Type B pancreatic cell (in vitro differentiated cells): ENCODE results near the gene HMGCR. TPM values are rescaled to one million over a fixed set of nuclear protein-coding genes. Genes with fewer than 3 reads are reported as not detected.

Source experiments
- DNase-seq: peaks from one replicate; pipeline ENCODE4 v3.0.0; 2021; ENCODE audit warnings: mixed read lengths; ENCODE audit not compliant: unreplicated experiment; ENCODE audit errors: extremely low spot score
- H3K27ac Mint-ChIP-seq: 2 replicates; pipeline ENCODE4 v1.8.0; 2021; ENCODE audit warnings: mild to moderate bottlenecking, mixed read lengths
- H3K27me3 Mint-ChIP-seq: 2 replicates; pipeline ENCODE4 v1.8.0; 2021; ENCODE audit warnings: mixed read lengths
- H3K36me3 Mint-ChIP-seq: 2 replicates; pipeline ENCODE4 v1.8.0; 2021; ENCODE audit warnings: mixed read lengths
- H3K4me1 Mint-ChIP-seq: one replicate; pipeline ENCODE4 v1.8.0; 2021; ENCODE audit warnings: mixed read lengths; ENCODE audit not compliant: unreplicated experiment
- H3K4me3 Mint-ChIP-seq: 2 replicates; pipeline ENCODE4 v1.8.0; 2021; ENCODE audit warnings: mild to moderate bottlenecking, mixed read lengths
- H3K9me3 Mint-ChIP-seq: 2 replicates; pipeline ENCODE4 v1.8.0; 2021; ENCODE audit warnings: mixed read lengths
- CTCF ChIP-seq: fragments of 200-600 bp; sonication (generic); conservative IDR thresholded peaks from 2 replicates; pipeline ENCODE4 v1.5.0; 2021; ENCODE audit warnings: antibody characterized with exemption, mild to moderate bottlenecking
- total RNA-seq: library from RNA; stranded (reverse); gene quantifications from 2 replicates; pipeline ENCODE4 v1.2.1, GENCODE V29; 2021; ENCODE audit warnings: low replicate concordance

Gene HMGCR
- total RNA-seq, 1 donor from 2014 or later, result 134 TPM

DNA sequence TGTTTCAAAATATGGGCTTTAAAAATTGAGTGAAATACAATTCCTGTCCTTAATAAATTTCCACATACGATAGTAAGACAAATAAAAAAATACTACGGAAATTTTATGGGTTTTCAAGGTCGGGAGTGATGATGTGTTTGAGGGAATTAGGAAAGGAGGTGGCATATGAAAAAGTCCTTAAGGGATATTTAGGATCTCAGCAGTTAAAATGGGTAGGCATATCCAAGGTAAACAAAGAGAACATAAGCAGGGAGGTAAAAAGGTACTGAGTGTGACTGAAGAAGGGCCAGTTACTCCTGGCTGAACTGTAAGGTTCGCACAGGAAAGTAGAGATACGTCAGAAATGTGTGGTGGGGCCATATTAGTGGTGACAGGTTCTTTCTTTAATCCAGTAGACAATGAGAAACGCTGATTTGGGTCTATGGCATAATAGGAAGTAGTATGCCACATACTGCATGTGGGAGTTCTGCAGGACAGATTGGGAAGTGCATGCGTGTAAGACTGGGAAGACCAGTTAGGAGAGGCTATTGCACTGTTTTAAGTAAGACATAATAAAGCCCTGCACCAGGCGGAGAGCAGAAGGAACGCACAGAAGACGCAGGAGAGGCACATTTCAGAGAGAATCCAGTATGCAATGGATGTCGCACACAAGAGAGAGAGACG lies 937 bp upstream of the HMGCR start:
- no peaks in the 10 kb centered on the region for H3K9me3 Mint-ChIP-seq
- TF ChIP-seq CTCF, result peak; percentile 71
- no peak overlapping the region for H3K4me3 Mint-ChIP-seq
- no peak overlapping the region for H3K27ac Mint-ChIP-seq
- DNase-seq, result no peak
- H3K4me1 Mint-ChIP-seq, result peaks cover 24% of the 10 kb centered on the region
- H3K27me3 Mint-ChIP-seq, result no peaks in the 10 kb centered on the region
- H3K36me3 Mint-ChIP-seq, result peaks cover 7% of the 10 kb centered on the region

- Mint-ChIP-seq H3K27ac (no peak overlapping the region), H3K36me3 (peaks cover 9% of the 10 kb centered on the region), H3K27me3 (no peaks in the 10 kb centered on the region), H3K4me1 (peaks cover 34% of the 10 kb centered on the region), H3K9me3 (no peaks in the 10 kb centered on the region), H3K4me3 (no peak overlapping the region)
- DNase-seq, result peak; percentile 74
- TF ChIP-seq CTCF, result no peak
These were observed 474 bp downstream of the HMGCR start for GRCh38 chr5:75337366-75338021.

GRCh38 chr5:75338408-75338807 lies 1.4 kb downstream of the HMGCR start:
- no peaks in the 10 kb centered on the region for H3K27me3 Mint-ChIP-seq
- no peak for TF ChIP-seq CTCF
- peaks cover 34% of the 10 kb centered on the region for H3K4me1 Mint-ChIP-seq
- peaks cover 11% of the 10 kb centered on the region for H3K36me3 Mint-ChIP-seq
- no peaks in the 10 kb centered on the region for H3K9me3 Mint-ChIP-seq
- DNase-seq, result no peak
- no peak overlapping the region for H3K4me3 Mint-ChIP-seq
- H3K27ac Mint-ChIP-seq, result no peak overlapping the region

GRCh38 chr5:75340714-75341478 lies 3.9 kb downstream of the HMGCR start:
- Mint-ChIP-seq H3K4me1 (peaks cover 34% of the 10 kb centered on the region), H3K27ac (peak overlapping the region; percentile 49), H3K4me3 (peak overlapping the region; percentile 70), H3K9me3 (no peaks in the 10 kb centered on the region), H3K36me3 (peaks cover 19% of the 10 kb centered on the region), H3K27me3 (no peaks in the 10 kb centered on the region)
- DNase-seq, result no peak
- TF ChIP-seq CTCF, result no peak

DNA sequence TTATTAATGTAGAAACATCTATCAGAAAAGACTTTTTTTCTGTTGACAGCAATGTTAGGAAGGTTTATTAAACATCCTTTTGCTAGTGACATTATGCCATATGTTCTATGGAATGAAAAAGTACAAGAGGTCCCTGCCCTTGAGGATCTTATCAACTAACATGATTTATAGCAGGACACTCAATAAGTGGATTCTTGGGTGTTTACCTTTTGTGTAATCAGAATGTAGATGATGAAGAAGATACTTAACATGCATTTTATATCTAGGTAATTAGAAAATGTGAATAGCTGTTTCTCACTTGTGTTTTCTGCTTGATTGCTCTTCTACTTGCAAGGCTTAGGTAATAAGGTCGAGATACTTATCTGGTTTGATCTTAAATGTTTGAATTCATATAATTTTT lies 4.9 kb downstream of the HMGCR start:
- Mint-ChIP-seq H3K4me3 (no peak overlapping the region), H3K4me1 (peaks cover 34% of the 10 kb centered on the region), H3K36me3 (peaks cover 23% of the 10 kb centered on the region), H3K27me3 (no peaks in the 10 kb centered on the region), H3K27ac (no peak overlapping the region), H3K9me3 (no peaks in the 10 kb centered on the region)
- DNase-seq, result no peak
- TF ChIP-seq CTCF, result no peak
